ENCODE data around the gene CENPT. TPM values are rescaled to one million over a fixed set of nuclear protein-coding genes. Genes with fewer than 3 reads are reported as not detected.
A peak's percentile ranks its signal among the peaks of the same experiment; 100 is the strongest.

Gene CENPT
- total RNA-seq, 1 experiment from 2014 or later = 60.9 TPM

- Mint-ChIP-seq H3K27ac (peak overlapping the region in 2 of 3 experiments; percentile 6 to 41; a peak in 3 of 7 replicates), H3K27me3 (ENCODE audit: low read depth) (no peaks in the 10 kb centered on the region; the same call in none of the 2 replicates), H3K36me3 (ENCODE audit: insufficient read depth in 1 of 3, low read depth in 3 of 3) (peaks cover 10 to 29% (median 26%) of the 10 kb centered on the region in 3 experiments; a peak in 6 of 7 replicates), H3K4me1 (peaks cover 13 to 28% of the 10 kb centered on the region in 2 experiments), H3K9me3 (no peaks in the 10 kb centered on the region), H3K4me3 (peak overlapping the region in 1 of 2 experiments; percentile 5; a peak in 2 of 5 replicates)
- no peak overlapping the region for H3K4ac ChIP-seq (ENCODE audit: low read depth, low read length)
- no peak overlapping the region for H3K23ac ChIP-seq (ENCODE audit: insufficient read length, low read depth, low read length)
- no peaks in the 10 kb centered on the region for H3K9me3 ChIP-seq (ENCODE audit: control insufficient read depth, low read depth, low read length)
- no peak overlapping the region for H4K91ac ChIP-seq (ENCODE audit: insufficient read length, low read depth, low read length)
- no peak overlapping the region for H3K4me2 ChIP-seq (ENCODE audit: insufficient read depth, insufficient read length, low read length)
- no peak overlapping the region for H3K14ac ChIP-seq (ENCODE audit: insufficient read depth, low read length)
- no peak overlapping the region for H3K27ac ChIP-seq (ENCODE audit: insufficient read length, low read depth, low read length)
- H3K79me2 ChIP-seq (ENCODE audit: insufficient read depth, low read length) = no peaks in the 10 kb centered on the region
- H2BK15ac ChIP-seq (ENCODE audit: low read depth, low read length) = no peak overlapping the region
- WGBS (ENCODE audit: extremely low coverage, insufficient read length, low lambda C conversion rate) = no CpG with 5 or more reads among the region's 5 CpGs
- no peak overlapping the region for H4K5ac ChIP-seq (ENCODE audit: insufficient read length, low read depth, low read length)
- H3K9ac ChIP-seq (ENCODE audit: extremely low read depth, insufficient read length, low read length) = no peak overlapping the region
- no peaks in the 10 kb centered on the region for H3K27me3 ChIP-seq (ENCODE audit: insufficient read depth, low read length)
- H2BK12ac ChIP-seq (ENCODE audit: insufficient read length, low read depth, low read length) = no peak overlapping the region
- H3K56ac ChIP-seq (ENCODE audit: insufficient read length, low read depth, low read length) = no peak overlapping the region
- no peaks in the 10 kb centered on the region for H3K79me1 ChIP-seq (ENCODE audit: insufficient read depth, low read depth, low read length, poor library complexity, severe bottlenecking)
- H3K23me2 ChIP-seq (ENCODE audit: insufficient read length, low read depth, low read length, poor library complexity, severe bottlenecking) = no peaks in the 10 kb centered on the region
- H2BK120ac ChIP-seq (ENCODE audit: low read depth, low read length, poor library complexity, severe bottlenecking) = no peak overlapping the region
- no peak overlapping the region for H2BK20ac ChIP-seq (ENCODE audit: low read depth, low read length, poor library complexity, severe bottlenecking)
- H3K4me1 ChIP-seq (ENCODE audit: insufficient read depth, low read length) = no peaks in the 10 kb centered on the region
- no peak overlapping the region for H2AFZ ChIP-seq (ENCODE audit: low read length)
- no peak for TF ChIP-seq CTCF (conservative IDR thresholded peaks at IDR 0.05)
- DNase-seq = no peak
- H4K20me1 ChIP-seq (ENCODE audit: control insufficient read depth, insufficient read depth, insufficient read length) = no peaks in the 10 kb centered on the region
- no peak overlapping the region for H3K18ac ChIP-seq (ENCODE audit: insufficient read length, low read depth, low read length)
- H3T11ph ChIP-seq (ENCODE audit: low read length) = no peak overlapping the region
- H2AK5ac ChIP-seq (ENCODE audit: insufficient read length, low read length) = no peak overlapping the region
- no peak overlapping the region for H4K8ac ChIP-seq (replicated peaks; ENCODE audit: insufficient read length, low read depth, low read length)
- H2BK5ac ChIP-seq (ENCODE audit: insufficient read length, low read length) = no peak overlapping the region
These were observed 38.9 kb upstream of the CENPT start for GRCh38 chr16:67886387-67886786.
